ENCODE data around the gene MOXD1. TPM values are rescaled to one million over a fixed set of nuclear protein-coding genes. Genes with fewer than 3 reads are reported as not detected.

Gene MOXD1
- total RNA-seq, 1 donor, result 15.1 TPM

DNA sequence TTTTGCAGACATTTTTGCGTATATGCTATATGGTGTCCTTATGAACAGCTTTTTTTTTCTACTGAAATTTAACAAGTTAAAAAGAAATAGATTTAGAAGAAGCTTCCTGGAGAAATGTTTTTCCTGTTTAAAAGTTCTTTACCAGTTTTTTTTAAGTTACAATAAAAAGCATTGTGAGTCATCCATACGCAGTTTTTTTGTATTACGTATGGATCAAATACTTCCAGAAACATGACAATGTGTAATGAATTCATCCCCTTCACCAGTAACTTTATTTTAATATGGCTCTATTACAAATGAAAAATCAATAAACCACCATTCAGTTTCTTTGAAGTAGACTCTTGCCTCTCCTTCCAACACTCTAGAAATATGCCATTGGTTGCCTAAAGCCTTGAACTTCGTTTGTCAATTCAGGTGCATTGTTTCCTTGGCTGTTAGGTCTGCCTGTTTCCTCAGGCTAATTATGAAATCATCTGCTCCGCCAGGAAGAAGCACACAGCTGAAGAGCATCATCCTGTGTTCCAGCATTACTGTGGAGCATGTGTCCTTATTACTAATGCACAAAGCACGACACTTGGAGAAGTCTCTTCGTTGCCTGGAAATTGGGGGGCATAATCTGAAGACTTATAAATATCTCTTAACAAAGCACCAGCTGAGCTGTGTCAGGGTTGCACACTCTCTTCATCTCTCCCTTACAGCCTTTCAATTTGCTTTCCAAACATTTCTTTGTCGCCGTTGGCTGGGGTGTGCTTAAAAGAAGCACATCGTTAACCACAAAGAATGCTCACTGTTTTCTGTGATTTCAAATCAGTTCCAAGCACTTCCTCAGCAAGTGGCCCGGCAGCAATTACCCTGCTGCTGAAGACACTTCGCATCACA is 9.6 kb downstream of the MOXD1 start:
- TF ChIP-seq, protein P1, sequence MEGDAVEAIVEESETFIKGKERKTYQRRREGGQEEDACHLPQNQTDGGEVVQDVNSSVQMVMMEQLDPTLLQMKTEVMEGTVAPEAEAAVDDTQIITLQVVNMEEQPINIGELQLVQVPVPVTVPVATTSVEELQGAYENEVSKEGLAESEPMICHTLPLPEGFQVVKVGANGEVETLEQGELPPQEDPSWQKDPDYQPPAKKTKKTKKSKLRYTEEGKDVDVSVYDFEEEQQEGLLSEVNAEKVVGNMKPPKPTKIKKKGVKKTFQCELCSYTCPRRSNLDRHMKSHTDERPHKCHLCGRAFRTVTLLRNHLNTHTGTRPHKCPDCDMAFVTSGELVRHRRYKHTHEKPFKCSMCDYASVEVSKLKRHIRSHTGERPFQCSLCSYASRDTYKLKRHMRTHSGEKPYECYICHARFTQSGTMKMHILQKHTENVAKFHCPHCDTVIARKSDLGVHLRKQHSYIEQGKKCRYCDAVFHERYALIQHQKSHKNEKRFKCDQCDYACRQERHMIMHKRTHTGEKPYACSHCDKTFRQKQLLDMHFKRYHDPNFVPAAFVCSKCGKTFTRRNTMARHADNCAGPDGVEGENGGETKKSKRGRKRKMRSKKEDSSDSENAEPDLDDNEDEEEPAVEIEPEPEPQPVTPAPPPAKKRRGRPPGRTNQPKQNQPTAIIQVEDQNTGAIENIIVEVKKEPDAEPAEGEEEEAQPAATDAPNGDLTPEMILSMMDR (IDR thresholded peaks at IDR 0.05; ENCODE audit: insufficient read depth, low read depth, low read length), result no peak
- peak; percentile 70 for DNase-seq (ENCODE audit: low read depth)
- no peak overlapping the region for H3K4me3 ChIP-seq (ENCODE audit: low read depth, low read length)

GRCh38 chr6:132390451-132390850 is 10.8 kb downstream of the MOXD1 start:
- H3K4me3 ChIP-seq (ENCODE audit: low read depth, low read length), result no peak overlapping the region
- TF ChIP-seq, protein P1 (IDR thresholded peaks at IDR 0.05; ENCODE audit: insufficient read depth, low read depth, low read length), result no peak
- DNase-seq (ENCODE audit: low read depth), result no peak

DNA sequence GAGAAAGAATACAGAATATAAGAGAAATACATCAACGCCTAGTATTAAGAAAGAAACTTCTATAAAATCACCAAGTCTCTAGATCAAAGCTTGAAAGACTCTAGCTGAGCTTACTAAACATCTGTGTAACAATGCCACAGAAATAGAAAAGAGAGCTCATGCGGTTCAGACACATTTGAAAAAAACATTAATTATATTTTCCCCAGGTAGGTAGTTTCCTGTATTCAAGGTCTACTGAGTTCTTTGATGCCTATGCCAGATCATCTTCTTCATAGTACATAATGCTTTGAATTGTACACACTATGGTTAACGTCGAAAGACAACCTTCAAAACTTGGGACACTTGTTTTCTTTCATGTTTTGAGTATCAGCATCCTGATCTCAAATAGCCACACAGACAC is 11.3 kb downstream of the MOXD1 start:
- TF ChIP-seq, protein P1 (IDR thresholded peaks at IDR 0.05; ENCODE audit: insufficient read depth, low read depth, low read length), result no peak
- no peak overlapping the region for H3K4me3 ChIP-seq (ENCODE audit: low read depth, low read length)
- DNase-seq (ENCODE audit: low read depth), result no peak

GRCh38 chr6:132388291-132388690 is 13.0 kb downstream of the MOXD1 start:
- DNase-seq (ENCODE audit: low read depth), result no peak
- no peak overlapping the region for H3K4me3 ChIP-seq (ENCODE audit: low read depth, low read length)
- TF ChIP-seq, protein P1 (IDR thresholded peaks at IDR 0.05; ENCODE audit: insufficient read depth, low read depth, low read length), result no peak

- no peak overlapping the region for H3K4me3 ChIP-seq (ENCODE audit: low read depth, low read length)
- TF ChIP-seq, protein P1 (IDR thresholded peaks at IDR 0.05; ENCODE audit: insufficient read depth, low read depth, low read length), result no peak
- DNase-seq (ENCODE audit: low read depth), result no peak
These were observed 18.6 kb downstream of the MOXD1 start for GRCh38 chr6:132382630-132383175.

DNA sequence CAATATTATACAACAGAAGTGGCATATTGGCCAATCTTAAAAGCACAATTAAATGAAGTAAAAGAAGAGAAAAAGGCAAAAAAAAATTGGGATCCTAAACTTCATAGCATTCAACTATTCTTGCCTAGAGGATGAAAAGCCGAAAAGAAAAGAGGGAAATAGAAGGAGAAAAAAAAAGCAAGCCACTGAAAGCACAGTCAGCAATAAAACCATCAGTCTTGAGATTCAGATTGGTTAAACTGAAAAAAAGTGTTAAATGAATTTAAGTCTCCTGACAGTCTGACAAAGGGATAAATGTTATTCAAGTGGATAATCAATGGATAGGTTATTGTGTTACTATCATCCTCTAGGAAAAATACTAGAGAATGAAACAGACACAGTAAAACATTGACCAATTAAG is 19.9 kb downstream of the MOXD1 start:
- TF ChIP-seq, protein P1 (IDR thresholded peaks at IDR 0.05; ENCODE audit: insufficient read depth, low read depth, low read length), result no peak
- H3K4me3 ChIP-seq (ENCODE audit: low read depth, low read length), result no peak overlapping the region
- DNase-seq (ENCODE audit: low read depth), result no peak

All from fibroblast of villous mesenchyme (primary cell).